ENCODE results near the gene MIA. TPM values are rescaled to one million over a fixed set of nuclear protein-coding genes. Genes with fewer than 3 reads are reported as not detected.

The MIA gene
- total and polyA plus RNA-seq, 9 of the 15 experiments (the other 6 are each of a cell fraction or from before 2014, with no cell fraction given), result 0.21 TPM; not detected in 8

- TF ChIP-seq, protein P1, sequence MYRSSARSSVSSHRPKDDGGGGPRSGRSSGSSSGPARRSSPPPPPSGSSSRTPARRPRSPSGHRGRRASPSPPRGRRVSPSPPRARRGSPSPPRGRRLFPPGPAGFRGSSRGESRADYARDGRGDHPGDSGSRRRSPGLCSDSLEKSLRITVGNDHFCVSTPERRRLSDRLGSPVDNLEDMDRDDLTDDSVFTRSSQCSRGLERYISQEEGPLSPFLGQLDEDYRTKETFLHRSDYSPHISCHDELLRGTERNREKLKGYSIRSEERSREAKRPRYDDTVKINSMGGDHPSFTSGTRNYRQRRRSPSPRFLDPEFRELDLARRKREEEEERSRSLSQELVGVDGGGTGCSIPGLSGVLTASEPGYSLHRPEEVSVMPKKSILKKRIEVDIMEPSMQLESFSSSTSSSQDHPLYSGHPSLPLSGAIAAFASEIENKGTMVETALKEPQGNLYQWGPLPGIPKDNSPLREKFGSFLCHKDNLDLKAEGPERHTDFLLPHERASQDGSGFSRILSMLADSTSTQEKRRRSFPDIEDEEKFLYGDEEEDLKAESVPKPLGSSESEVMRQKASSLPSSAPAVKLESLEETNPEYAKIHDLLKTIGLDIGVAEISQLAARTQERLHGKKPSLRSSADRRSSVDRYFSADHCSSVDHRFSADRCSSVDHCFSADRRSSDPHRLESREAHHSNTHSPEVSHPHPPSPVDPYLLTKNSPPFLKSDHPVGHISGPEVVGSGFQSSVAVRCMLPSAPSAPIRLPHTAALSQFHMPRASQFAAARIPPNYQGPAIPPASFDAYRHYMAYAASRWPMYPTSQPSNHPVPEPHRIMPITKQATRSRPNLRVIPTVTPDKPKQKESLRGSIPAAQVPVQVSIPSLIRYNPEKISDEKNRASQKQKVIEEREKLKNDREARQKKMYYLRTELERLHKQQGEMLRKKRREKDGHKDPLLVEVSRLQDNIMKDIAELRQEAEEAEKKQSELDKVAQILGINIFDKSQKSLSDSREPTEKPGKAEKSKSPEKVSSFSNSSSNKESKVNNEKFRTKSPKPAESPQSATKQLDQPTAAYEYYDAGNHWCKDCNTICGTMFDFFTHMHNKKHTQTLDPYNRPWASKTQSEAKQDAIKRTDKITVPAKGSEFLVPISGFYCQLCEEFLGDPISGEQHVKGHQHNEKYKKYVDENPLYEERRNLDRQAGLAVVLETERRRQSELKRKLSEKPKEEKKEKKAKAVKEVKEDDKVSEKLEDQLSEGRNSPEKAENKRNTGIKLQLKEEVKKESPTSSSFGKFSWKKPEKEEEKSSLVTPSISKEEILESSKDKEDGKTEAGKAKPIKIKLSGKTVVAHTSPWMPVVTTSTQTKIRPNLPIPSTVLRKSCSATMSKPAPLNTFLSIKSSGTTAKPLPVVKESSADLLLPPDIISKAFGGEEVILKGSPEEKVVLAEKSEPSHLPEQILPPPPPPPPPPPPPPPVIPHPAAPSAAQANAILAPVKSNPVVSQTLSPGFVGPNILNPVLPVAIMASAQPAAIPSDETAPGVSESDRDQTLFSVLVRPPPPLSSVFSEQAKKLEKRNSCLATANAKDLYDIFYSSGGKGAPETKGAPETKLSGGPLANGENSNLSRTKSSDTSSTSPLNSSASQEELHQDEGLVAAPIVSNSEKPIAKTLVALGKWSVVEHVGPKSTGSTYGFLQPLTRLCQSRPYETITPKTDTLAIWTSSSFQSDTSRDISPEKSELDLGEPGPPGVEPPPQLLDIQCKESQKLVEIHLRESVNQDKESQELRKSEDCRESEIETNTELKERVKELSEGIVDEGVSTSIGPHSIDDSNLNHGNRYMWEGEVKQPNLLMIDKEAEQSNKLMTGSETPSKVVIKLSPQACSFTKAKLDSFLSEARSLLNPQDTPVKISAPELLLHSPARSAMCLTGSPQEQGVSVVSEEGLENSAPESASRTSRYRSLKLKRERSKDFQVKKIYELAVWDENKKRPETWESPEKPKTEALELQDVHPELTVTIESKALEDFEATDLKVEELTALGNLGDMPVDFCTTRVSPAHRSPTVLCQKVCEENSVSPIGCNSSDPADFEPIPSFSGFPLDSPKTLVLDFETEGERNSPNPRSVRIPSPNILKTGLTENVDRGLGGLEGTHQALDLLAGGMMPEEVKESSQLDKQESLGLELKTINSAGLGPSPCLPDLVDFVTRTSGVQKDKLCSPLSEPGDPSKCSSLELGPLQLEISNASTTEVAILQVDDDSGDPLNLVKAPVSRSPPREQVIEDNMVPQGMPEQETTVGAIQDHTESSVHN (IDR thresholded peaks at IDR 0.05; ENCODE audit: borderline replicate concordance in 1 of 2, low read depth in 1 of 2), result no peak
- TF ChIP-seq, protein P2, sequence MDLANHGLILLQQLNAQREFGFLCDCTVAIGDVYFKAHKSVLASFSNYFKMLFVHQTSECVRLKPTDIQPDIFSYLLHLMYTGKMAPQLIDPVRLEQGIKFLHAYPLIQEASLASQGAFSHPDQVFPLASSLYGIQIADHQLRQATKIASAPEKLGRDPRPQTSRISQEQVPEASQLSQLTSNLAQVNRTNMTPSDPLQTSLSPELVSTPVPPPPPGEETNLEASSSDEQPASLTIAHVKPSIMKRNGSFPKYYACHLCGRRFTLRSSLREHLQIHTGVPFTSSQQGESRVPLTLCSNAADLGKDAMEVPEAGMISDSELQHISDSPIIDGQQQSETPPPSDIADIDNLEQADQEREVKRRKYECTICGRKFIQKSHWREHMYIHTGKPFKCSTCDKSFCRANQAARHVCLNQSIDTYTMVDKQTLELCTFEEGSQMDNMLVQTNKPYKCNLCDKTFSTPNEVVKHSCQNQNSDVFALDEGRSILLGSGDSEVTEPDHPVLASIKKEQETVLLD (IDR thresholded peaks at IDR 0.05), result no peak
- TF ChIP-seq SRF (CRISPR knock-in tag; IDR thresholded peaks at IDR 0.05), result no peak
- TF ChIP-seq ZNF146 (CRISPR knock-in tag; IDR thresholded peaks at IDR 0.05; ENCODE audit: unreplicated experiment), result no peak
- no peak for TF ChIP-seq POLR3G (IDR thresholded peaks at IDR 0.05; ENCODE audit: extremely low read depth, insufficient read length, insufficient replicate concordance)
- TF ChIP-seq ZNF583 (CRISPR knock-in tag; IDR thresholded peaks at IDR 0.05), result no peak
- TF ChIP-seq RBM17 (IDR thresholded peaks at IDR 0.05; ENCODE audit: borderline replicate concordance, low read depth, low read length), result no peak
- no peak for TF ChIP-seq ZNF586 (CRISPR knock-in tag; conservative IDR thresholded peaks at IDR 0.05)
- TF ChIP-seq RBM22 (IDR thresholded peaks at IDR 0.05; ENCODE audit: low read depth, low read length, poor library complexity, severe bottlenecking), result no peak
- TF ChIP-seq ZNF23 (CRISPR knock-in tag; IDR thresholded peaks at IDR 0.05), result no peak
- TF ChIP-seq, protein P3, sequence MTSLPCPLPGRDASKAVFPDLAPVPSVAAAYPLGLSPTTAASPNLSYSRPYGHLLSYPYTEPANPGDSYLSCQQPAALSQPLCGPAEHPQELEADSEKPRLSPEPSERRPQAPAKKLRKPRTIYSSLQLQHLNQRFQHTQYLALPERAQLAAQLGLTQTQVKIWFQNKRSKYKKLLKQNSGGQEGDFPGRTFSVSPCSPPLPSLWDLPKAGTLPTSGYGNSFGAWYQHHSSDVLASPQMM (CRISPR knock-in tag; IDR thresholded peaks at IDR 0.05), result no peak
- TF ChIP-seq, protein P4, sequence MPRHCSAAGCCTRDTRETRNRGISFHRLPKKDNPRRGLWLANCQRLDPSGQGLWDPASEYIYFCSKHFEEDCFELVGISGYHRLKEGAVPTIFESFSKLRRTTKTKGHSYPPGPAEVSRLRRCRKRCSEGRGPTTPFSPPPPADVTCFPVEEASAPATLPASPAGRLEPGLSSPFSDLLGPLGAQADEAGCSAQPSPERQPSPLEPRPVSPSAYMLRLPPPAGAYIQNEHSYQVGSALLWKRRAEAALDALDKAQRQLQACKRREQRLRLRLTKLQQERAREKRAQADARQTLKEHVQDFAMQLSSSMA (CRISPR knock-in tag; IDR thresholded peaks at IDR 0.05), result no peak
- no peak for TF ChIP-seq ZBTB34 (CRISPR knock-in tag; IDR thresholded peaks at IDR 0.05)
Observed at GRCh38 chr19:40752257-40752781, 23.0 kb upstream of the MIA start (continued).

All from K562 (cell line).